GM19397 (cell line): ENCODE measurements around the gene BORCS5.

ENCODE experiments used
- ATAC-seq: cut with Tn5 transposase; IDR thresholded peaks from one replicate; pipeline ENCODE4 v1.9.1; 2021; ENCODE audit warnings: mild to moderate bottlenecking, moderate library complexity; ENCODE audit not compliant: unreplicated experiment

BORCS5 gene

GRCh38 chr12:12427568-12427967, 70.7 kb downstream of the BORCS5 start:
- ATAC-seq, result no peak

GRCh38 chr12:12428047-12428446, 71.2 kb downstream of the BORCS5 start:
- ATAC-seq, result no peak

GRCh38 chr12:12428961-12429657, 72.2 kb downstream of the BORCS5 start:
- ATAC-seq, result no peak

DNA sequence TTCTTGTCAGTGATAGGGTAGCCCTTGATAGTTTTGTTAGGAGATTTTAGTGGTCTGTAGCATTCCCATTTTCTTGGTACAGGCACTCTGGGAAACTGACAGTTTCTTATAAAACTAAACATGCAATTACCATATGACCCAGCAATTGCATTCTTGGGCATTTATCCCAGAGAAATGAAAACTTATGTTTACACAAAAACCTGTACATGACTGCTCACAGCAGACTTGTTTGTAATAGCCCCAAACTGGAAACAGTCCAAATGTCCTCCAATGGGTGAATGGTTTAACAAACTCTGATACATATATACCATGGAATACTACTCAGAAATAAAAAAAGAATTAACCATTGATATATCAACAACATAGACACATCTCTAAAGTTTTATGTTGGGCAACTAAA, 75.5 kb downstream of the BORCS5 start:
- no peak for ATAC-seq

DNA sequence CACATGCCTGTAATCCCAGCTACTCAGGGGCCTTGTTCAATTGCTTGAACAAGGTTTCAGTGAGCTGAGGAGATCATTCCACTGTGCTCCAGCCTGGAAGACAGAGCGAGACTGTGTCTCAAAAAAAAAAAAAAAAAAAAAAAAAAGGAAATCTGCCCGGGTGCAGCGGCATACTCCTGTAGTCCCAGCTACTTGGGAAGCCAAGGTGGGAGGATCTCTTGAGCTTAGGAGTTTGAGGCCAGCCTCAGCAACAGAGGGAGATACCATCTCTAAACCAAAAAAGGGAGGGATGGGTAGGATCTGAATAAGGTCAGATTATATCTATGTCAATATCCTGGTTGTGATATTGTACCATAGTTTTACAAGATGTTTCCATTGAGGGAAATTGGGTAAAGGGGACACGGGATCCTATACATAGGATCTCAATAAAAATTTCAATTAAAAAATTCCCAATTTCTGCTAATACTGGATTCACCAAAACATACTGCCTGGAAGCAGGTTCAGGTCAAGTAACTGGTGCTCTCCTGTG, 76.4 kb downstream of the BORCS5 start:
- no peak for ATAC-seq

DNA sequence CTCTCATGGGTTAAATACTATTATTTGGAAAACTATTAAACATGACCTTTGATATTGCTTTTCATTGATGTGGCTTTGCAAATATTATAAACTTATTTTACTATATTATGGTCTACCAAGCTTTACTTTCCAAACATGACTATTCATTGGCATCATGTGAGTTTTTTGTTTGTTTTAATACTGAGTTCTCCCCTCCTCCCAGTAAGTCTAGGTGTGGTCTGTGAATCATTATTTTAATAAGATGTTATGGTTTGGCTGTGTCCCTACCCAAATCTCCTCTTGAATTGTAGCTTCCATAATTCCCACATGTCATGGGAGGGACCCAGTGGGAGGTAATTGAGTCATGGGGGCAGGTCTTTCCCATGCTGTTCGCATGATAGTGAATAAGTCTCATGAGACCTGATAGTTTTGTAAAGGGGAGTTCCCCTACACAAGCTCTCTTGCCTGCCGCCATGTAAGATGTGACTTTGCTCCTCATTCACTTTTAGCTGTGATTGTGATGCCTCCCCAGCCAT, 80.0 kb downstream of the BORCS5 start:
- ATAC-seq, result no peak

DNA sequence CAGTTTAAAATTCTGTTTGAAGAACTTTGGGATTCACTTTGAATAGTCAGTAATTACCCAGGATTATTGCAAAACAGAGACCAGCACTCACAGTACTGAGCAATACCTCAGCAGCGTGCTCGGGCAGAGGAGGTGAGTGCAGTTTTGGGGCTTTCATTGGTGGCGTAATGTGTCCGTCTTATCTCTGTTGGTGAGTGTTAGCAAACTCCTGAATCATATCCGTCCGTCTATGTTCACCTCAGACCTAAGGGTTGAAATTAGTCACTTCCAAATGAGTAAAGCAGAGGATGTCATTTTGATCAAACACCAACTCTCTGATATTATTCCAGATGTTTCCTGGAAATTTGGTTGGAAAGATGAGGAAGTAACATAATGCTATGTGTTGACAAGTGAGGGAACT, 82.8 kb downstream of the BORCS5 start:
- ATAC-seq, result no peak

DNA sequence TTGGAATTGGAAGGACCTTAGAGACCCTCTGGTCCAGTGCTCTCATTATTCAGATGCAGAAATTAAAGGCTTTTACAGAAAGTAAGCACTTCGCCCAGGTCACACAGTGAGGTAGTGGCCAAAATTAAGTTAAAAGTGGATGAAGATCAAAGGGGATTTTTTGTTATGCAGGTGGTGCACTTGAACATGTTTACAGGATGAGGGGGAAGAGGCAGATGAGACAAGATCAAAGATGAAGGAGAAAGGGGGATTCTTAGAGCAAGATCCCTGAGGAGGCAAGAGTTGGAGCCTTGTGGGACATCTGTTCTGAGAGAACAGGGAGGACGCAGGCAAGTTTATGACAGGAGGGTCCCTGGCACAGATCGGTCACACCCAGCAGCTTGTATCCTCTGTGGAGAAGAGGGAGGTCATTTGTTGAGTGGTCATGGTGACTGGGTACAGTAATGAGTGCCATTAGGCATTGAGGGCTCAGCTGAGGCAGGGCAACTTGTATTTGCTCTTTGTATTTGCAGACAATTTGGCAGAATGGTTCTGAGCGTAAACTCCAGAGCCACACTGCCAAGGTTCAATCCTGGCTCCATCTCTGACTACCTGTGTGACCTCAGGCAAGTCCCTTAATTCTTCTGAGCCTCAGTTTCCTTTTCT, 84.0 kb downstream of the BORCS5 start:
- no peak for ATAC-seq

- no peak for ATAC-seq
Measured at GRCh38 chr12:12441429-12441807, 84.5 kb downstream of the BORCS5 start.

- ATAC-seq, result no peak
Measured at GRCh38 chr12:12441843-12442461, 85.1 kb downstream of the BORCS5 start.

DNA sequence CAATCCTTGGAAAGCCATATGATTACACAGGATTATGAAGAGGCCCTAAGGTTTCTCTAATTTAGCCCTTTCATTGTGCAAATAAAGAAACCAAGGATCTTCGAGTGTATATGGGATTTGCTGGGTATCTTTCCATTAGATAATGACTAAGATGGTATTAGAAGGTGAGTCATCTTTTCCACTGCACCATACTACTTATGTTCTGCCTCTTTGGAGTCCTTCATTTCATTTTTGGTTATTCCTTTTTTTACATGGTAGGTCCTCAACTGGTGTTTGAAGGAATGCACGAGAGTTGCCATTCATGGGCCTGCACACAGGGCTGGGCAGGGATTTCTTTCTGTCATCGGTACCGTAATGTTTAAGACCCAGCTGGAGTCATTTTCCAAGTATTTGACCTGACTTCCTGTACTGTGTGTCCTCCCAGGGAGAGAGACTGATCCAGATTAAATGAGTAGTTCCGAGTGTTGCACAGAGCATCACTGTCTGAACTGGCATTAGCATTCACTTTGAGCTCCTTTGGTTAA, 85.7 kb downstream of the BORCS5 start:
- ATAC-seq, result no peak

DNA sequence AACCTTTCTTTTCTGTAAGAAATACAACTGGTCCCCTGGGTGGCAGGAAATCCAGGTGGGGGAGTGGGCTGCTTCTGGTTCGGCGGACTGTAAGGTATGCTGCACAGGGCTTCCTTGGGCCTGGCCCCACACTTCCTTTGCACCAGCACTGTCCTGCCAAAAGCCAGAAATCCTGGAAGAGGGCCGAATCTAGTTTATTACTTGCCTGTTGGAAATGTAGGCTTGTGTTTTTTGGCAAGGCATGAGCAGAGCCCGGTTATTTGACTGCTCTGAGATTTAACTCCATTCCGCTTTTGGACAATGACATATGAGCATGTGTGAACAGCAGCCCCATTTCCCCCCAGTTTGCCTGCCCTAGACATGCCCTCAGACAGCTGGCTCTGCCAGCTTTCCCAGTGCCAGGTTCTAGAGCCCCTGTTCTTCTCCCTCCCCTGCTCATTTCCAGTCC, 86.6 kb downstream of the BORCS5 start:
- ATAC-seq, result no peak

GRCh38 chr12:12445165-12445881, 88.4 kb downstream of the BORCS5 start:
- ATAC-seq, result no peak

DNA sequence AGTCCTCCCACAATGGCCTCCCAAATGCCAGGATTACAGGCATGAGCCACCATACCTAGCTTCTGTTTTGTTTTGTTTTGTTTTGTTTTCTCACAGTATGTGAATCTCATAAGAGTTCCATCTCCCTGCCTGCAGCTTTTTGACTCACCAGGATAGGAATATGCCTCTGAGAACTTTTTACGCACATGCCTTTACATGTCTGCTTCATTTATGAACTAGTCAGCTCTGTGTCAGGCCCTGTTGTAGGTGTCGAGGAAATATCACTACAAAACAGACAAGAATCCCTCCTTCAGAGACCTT, 89.0 kb downstream of the BORCS5 start:
- ATAC-seq, result no peak

- no peak for ATAC-seq
Measured at GRCh38 chr12:12446786-12447185, 89.9 kb downstream of the BORCS5 start.

- no peak for ATAC-seq
Measured at GRCh38 chr12:12447236-12447635, 90.4 kb downstream of the BORCS5 start.

DNA sequence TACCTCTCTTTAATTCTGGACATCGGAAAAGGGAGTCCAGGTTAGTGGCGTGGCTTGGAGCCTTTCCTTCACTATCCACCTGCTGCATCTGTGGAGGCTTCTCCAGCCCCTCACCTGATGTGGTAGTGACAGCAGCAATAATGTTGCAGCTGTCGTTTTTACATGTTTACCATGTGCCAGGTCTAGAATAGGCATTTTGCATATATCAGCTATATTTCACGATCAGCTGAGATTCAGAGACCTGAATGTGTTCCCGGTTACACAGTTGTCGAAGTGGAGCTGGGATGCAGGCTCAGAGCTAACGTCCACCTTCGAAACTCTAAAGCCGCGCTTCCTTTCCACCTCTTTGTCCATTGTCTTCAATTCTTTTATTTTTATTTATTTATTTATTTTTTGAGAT, 91.0 kb downstream of the BORCS5 start:
- no peak for ATAC-seq

GRCh38 chr12:12449533-12450025, 92.7 kb downstream of the BORCS5 start:
- no peak for ATAC-seq

DNA sequence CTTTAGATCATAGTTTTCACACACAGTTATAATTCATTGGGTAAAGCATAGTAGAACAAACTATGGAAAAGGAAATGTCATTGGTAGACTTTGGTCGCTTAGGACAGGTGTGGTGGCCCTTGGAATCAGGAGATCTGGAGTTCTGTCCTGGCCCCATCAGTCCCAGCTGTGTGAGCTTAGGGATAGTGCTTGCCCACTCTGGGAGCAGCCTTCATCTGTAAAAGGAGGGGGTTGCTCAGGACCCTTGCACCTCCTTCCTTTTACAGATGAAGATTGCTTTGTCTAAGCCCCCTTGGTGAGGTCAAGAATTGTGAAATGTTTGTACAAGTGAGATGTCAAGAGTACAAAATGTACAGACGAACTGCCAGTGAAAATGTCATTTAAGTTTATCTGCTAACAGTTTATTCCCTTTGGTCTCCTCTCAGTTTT, 93.2 kb downstream of the BORCS5 start:
- ATAC-seq, result no peak

GRCh38 chr12:12451098-12451497, 94.2 kb downstream of the BORCS5 start:
- ATAC-seq, result no peak

GRCh38 chr12:12452326-12452902, 95.5 kb downstream of the BORCS5 start:
- ATAC-seq, result no peak
